Hematopoietic multipotent progenitor cell treated with erythropoietin and hydrocortisone succinate and interleukin-3 and kit ligand, for 8 days (in vitro differentiated cells): ENCODE measurements around the gene SP2.

Experiments used
- DNase-seq: peaks from one replicate; pipeline ENCODE4 v3.0.0-alpha.2; 2015

Gene SP2

DNA sequence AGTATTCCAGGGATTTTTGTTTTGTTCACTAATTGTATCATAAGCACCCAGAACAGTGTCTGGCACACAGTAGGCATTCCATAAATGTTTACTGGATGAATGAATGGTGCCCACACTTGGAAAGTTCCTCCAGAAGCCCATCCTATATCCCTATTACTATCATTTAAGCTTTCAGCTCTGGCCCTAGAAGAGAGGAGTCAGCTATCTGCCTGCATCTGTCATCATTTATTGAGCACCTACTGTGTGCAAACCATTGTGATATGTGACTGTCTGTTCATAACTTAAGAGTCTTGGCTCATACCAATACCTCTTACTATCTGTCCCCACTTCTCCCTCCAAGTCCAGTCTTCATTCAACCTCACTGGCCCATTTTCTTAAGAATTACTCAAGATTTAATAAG is 25.0 kb upstream of the SP2 start:
- DNase-seq: no peak

DNA sequence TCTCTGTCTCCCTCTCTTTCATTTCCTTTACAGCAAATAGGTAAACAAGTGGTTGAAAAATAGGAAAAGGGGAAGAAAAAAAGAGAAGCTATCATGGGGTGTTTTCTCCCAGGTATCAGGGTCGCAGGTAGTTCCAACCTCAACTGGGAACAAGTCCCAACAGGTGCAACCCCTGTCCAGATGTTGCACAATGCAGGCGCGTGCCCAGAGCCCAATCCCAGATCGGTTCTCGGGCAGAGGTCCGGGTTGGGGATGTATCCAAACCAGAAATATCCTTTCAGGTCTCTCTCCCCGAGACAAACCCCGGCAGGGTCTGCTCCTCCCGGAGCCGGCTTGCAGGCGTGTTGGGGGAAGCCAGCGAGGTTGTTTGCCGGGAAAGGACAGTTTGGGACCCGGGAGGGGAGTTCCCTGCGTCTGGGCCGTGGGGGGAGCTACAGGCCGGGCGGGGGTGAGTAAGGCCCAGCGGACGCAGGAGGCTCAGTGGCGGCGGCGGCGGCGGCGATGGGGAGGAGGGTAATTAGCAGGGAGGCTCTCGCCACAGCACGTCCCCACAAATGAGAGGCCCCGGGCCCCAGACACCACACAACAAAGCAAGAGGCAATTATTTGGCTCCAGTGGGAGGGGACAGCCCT is 23.9 kb upstream of the SP2 start:
- DNase-seq: no peak

DNA sequence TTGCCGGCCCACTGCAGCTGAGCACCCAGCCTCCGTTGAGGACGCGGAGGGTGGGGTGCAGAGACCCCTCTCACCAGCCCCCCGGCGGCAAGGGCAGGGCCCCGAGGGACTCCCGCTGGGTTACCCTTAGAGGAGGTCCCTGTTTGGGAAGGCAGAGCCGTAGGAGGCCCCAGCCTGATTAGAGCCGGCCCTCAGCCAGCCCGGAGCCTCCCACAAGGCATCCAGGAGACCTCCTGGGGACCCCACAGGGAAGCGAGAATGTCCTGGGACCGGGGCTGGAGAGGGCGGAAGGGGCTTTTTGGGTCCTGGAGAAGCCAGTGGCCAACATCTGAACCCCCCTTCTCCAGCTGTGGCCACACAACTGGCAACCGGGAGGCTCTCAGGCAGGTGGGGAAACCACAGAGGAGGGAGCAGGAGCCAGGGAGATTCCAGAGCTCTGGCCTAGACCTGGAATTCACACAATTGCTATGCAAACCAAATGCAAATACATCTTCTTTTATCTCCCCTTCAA is 23.3 kb upstream of the SP2 start:
- DNase-seq: no peak

DNA sequence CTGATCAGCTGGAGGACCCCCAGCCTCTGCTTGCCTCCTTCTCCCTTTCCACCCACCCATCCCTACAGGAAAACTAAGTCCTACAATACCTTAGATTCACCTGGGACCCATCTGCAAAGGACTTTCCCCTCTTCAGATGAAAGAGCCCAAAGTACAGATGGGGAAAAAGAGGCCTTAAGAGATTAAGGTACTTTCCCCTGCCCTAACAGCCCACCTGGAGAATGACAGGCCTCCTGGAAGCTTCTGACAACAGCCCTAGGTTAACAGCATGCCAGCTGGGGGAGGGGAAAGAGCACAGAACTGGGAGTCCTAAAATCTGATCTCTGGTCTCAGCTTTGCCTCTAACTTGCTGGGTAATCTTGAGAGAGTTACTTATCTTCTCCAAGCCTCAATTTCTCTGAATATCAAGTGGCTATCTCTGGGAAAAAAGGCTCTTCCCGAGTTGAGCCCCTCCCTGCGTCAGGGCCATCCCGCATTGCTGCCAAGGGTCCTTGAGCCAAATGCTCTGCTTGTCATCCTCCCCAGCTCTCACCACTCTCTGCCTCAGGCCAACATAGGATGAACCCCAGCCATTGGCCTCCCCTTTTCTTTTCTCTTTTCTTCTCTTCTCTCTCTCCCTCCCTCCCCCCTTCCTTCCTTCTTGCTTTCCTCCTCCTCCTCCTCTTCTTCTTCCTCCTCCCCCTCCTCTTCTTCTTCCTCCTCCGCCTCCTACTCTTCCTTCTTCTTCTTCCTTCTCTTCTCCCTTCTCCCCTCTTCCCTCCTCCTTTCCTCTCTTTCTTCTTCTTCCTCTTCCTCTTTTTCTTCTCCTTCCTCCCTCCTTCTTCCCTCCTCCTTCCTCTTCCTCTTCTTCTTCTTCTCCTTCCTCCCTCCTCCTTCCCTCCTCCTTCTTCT is 22.6 kb upstream of the SP2 start:
- DNase-seq: no peak

DNA sequence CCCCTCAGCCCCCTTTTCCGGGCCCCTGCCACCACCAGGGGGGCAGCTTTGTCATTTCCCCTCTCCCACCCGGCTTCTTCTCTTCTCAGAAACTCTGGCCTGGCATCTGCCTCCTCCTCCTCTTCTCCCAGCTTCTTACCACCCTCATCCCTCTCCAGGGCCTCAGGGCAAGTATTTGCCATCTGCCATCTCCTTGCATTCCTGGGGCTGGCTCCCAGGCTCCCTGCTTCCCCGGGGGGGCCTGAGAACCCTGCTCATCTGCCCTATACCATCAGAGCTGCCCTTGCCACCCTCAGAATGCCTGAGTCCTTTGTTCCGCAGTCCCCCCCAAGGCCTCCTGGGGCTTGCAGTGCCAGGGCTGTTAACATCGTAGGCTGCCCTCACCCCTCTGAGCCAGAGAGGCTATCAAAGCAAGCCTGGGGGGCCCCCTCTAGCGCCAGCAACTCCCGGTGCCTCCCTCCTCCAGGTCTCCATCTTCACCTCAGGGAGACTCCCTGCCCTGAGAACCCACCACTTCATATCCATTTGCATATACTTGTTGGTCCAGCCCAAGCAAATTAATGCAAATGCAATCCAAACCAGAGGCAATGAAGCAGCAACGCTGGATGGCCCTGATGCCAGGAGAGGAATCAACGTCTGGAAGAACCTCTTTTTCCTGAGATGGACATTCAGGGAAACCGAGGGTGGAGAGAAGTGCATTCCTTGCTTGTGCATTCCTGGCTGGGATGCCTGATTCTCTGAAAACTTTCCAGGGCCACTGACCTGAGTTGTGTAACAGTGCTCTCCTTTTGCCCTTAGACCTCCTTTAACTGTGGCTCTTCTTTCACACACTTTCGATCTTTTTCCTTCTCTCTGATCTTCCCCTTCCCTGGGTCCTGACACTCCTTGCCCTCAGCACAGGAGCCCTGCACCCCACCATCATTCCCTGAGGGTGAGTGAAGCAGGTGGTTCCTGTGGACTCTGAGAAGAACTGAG is 20.7 kb upstream of the SP2 start:
- no peak for DNase-seq

DNA sequence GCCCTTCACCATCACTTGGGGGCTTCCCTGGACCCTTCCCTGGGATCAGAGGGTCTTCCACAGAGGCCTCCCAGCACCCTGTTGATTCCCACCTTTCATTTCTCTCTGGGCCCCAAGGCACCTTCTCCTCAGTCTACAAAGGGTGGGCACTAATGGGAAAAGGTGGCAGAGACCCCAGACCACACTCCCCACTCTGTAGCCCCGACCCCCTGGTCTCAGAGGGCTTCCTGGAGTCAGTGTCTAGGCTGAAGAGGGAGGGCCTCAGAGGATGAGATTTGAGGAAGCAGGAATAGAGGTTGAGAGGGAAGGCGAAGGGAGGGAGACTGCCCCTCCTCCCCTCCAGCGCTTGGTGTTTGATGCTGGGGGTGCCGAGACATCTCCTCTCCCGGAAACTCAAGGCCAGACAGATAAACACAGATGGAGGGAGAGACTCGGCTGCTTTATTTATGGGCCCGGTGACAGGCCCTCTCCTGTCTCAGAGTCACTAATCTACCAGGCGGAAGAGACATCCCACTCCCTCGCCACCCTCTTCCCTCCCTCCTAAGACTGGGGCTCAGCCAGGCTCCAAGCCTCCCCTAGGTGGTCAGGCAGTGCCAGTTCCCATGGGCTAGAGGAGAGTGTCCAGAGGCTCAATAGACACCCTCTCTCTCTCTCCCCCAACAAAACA is 18.5 kb upstream of the SP2 start:
- no peak for DNase-seq

DNA sequence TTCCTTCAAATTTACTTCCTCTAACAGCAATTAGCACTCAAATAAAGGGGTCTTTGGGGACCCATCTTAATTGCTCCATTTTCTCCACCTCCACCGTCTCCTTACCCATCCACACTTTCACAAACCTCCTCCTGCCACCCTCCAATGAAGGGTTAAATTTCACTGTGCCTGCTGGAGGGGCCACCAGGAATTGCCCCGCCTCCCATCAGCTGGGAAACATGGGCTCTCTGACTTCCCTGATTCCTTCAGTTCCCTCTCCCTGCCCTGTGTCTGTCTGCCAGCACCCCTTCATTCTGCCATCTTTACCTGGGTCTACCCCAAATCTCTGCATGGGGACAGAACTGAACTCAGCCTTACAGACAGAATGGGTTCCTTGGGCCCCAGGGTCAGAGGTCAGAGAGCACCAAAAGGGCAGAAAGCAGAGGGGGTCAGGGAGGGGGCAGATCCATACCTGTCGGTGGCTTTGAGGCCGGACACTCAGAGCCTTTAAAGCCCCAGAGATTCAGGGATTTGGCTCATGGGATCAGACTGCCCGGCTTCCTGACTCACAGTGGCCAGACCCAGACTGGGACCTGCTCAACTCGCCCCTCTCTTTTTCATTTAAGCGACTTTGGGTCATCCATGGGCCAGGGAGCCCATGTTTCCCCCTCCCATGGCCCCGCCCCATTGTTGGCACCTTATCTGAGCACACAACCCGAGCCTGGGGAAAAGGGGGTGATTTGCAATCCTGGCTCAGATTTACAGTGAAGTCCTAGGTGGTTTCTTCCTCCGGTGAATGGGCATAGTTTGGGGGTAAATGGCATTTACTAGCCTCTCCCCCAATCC is 17.6 kb upstream of the SP2 start:
- DNase-seq: no peak

DNA sequence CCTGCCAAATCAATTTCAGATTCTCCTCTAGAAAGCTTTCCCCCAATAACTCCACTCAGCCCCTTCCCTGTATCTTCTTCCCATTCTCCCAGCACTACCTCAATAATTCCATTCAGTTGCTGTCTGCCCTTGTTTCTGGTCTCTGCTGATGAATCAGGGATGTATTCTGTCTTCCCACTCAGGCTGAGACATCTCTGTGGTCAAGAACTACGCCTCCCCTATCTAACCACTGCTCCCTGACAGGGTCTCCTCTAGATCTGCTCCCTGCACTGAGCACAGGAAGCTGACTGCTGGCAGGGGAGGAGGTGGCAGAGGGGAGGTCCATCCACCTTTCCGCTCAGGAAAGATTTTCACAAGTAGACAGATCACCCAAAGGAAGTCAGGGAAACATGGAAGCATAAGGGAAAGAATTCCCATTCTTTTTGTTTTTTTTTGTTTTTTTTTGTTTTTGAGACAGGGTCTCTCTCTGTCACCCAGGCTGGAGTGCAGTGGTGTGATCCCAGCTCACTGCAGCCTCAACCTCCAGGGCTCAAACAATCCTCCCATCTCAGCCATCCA is 16.9 kb upstream of the SP2 start:
- DNase-seq: no peak

DNA sequence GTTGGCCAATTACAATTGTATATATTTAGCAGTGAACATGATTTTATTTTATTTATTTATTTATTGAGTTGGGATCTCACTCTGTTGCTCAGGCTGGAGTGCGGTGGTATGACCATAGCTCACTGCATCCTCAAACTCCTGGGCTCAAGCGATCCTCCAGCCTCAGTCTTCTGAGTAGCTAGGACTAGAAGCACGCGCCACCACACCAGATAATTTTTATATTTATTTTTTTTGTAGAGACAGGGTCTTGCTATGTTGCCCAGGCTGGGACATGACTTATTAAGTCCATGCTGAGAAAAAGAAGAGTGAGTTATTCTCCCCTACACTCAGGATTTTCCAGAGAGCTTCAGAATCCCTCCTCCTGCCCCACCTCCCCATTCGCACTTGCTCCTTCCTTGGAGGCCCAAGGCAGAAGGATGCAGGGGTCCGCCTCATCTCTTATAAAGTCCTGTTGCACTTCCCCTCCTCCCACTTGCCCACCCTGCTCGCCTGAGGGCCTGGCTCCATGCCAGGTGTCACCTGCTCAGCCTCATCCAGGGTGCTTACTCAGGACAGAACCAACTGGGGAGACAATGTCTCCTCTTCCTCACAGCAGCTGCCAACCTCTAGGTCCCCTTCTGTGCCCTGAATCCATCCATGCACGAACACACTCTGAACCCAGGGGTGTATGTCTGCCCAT is 16.1 kb upstream of the SP2 start:
- DNase-seq: no peak

DNA sequence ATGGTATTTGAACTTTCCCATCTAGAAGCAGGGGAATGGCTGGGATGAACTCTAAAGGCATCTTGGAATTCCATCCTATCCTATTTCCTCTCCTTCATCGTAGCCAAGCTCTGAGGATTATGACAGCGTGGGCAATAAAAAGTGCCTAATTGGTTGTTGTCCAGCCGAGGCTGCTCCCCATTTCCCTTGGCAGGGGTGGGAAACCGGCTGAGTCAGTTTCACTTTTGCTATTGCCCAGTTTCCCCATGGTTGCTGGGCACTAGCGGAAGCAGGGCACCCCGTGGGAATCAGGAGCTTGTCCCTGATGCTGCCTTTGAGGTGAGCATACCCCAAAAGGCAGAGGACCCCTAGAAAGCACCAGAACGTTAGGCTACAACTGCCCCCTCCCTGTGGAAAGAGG is 13.8 kb upstream of the SP2 start:
- DNase-seq: no peak

DNA sequence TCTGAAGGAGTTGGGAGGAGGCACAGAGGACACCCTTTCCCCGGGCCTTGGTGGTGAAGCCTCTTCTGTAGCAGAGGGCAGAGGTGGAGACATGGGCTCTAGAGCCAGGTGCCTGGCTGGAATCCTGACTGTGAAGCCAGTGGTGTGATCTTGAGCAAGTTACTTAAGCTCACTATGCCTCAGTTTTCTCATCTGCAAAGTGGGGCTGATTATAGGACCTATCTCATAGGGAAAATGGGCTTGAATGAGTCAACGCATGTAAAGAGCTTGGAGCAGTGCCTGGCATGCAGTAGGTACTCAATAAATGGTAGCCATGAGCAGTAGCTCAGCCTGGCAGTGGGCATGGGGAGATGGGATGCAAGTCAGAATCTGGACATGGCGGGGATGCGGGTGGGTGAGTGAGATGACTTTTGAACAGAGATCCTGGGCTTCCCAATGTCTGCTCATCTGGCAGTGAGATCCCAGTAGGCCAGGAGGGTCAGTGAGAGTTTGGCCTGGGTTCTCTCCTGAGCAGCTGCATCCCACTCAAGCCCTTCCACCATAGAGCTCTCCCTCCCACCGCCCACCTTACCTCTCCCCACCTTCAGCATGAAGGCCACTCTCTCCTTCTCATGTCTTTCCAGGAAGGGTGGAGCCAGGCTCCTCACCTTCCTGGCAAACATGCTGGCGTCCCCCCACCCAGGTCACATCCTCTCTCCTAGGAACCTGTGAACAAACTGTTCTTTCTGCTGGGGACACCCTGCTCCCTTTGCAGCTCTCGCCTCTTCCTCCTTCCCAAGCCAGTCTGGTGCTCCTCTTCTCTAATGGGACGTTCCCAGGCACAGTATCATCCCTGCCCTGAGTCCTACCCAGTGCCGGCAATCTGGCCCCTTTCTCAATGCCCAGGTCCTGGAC is 13.1 kb upstream of the SP2 start:
- DNase-seq: no peak

DNA sequence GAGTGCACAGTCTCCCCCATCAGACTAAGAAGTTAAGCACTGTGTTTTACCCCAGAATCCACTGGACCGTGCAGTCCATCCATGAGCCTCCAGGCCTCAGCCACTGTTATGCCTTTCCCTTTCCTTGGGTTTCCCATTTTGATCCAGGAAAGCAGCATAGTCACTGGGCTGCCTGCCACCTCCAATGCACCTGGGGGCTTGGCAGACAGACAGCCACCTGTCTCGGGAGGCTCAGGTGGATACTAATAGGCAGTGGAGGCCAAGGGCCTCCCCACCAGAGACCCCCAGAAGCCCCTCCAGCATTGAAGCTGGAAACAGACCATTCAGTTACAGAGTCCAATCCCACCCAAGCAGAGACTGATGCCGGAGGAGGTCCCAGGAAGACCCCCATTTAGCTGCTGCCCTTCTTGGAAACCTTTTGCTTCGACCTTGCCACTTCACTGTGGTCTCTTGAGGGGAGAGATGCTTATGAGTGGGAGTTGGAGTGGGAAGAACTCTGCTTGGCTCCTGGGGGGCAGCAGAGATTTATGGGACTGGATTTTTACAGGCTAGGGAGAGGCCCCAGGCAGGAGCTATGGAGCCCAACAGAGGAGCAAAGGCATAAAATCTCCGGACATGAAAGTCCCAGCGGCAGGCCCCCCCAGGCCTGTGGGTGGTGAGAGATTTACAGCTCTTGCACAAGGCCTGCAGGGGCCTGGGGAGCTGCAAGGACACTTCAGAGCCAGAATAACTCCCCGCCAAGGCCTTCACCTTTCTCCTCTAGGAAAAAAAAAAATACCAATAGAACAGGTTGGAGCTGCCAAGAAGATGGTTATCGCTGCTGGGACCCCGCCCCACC is 12.2 kb upstream of the SP2 start:
- no peak for DNase-seq

DNA sequence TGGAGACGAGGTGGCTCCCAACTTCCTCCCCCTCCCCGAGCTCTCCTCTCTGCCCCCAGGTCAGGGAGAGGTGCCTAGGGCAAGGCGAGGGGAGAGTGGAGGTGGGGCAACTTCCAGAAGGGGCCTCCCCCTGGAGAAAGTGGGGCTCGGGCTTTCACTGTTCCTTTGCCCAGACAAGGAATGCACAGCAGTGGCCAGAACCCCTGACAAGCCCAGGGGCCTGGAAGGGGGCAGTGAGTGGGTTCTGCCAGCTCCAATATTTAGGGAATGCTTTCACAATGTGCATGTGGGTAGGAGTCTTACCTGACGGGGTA is 11.7 kb upstream of the SP2 start:
- DNase-seq: no peak

DNA sequence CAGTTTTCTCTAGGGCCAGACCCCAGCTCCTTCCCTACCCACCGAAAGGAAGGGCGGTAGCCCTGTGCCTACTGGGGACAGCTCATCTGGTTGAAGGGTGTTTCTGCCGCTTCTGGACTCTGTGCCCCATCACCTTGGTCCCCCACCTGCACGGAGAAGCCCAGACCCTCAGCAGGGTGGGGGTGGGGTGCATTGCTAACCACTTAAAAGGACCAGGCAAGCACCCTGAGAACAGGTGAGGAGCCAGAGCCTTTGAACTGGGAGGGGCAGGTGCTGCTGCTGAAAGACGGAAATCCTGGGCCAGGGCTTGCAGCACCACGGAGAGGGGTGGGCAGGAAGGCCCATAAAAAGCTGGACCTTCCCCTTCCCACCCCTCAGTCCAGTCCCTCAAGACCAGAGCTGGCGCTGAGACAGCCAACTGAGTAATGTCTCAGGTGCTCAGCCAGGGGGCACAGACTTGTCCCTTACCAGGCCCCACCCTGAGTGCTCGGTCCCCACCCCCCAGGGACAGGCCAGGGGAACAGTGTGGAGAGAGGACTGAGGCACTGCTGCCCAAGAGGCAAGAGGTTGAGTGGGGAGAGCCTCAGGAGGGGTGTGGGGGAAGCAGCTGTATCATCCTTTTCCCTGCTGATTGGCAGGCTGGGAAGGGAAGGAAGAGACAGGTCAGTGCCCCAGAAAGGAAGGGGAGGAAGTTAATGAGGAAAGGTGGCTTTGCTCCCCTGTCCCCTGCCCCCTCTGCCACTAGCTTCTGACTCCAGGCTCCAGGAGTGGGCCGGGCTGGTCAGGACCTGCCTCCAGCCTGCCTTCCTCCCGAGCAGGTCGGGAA is 10.9 kb upstream of the SP2 start:
- DNase-seq: no peak

DNA sequence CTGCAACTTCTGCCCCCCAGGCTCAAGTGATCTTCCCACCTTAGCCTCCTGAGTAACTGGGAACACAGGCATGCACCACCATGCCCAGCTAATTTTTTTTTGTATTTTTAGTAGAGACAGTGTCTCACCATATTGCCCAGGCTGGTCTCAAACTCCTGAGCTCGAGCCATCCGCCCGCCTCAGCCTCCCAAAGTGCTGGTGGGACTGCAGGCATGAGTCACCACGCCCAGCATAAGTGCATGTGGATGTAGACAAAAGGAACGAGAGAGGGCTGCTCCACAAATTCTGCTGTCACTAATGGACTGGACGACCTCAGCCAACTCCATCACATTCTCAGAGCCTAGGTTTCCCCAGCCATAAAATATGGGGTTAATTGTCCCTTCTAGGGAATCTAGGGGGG is 7.7 kb upstream of the SP2 start:
- no peak for DNase-seq

DNA sequence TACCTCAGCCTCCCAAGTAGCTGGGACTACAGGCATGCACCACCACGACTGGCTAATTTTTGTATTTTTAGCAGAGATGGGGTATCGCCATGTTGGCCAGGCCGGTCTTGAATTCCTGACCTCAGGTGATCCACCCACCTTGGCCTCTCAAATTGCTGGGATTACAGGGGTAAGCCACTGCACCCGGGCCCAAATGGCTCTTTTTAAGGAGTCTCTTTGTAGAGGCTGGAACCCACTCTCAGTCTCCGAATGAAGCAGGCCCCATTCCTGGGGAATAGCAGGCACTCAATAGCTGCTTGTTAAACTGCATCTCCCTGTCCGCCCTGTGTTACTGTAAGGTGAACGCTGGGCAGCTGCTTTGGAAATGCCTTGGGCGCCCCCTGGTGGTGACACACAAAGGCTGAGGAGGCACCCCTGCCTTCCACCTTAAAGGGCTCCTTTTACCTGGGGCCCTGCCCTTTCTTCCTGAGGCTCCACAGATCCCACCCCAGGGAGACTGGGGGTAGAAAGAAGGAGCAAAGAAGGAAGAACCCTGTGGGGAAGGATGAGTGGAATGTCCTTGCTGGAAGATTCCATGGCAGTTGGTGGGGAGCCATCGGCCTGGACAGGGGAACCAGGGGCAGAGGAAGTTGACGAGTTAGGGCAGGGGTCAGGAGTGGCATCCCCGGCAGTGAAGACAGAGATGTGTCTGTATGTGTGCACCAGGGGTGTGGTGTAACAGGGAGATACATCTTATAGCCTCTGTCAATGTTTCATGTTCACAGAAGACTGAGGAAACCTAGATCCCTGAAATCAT is 6.1 kb upstream of the SP2 start:
- DNase-seq: peak; percentile 80

DNA sequence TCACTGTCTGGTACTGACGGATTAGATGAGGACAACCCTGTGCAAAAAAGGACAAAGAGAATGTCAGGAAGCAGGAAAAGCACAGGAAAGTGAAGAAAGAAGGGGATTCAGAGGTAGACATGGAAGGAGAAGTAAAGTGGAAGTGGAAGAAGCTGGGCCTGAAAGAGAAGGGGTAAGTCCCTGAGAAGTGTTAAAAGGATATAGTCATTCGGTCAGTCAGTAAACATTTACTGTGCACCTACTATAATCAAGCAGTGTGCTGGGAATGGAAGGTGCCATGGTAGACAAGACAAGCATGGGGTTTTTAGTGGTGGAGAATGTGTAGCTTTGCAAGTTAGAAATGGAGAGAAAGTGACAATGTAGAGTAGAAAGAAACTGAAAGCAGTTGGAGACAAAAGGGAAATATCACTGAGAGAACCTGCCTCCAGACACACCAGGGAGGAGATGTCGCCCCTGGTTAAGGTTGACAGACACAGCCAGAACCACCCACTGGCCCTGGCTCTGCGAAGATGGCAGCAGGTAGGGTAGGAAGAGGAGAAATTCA is 4.4 kb upstream of the SP2 start:
- DNase-seq: no peak
